LNCAP (cell line): ENCODE measurements around the gene OIT3.

ENCODE experiments used
- CTCF ChIP-seq: fragments of 450-650 bp; IDR thresholded peaks from 2 replicates; pipeline ENCODE4 v1.5.1; 2017; ENCODE audit warnings: mild to moderate bottlenecking

OIT3 gene

GRCh38 chr10:72927485-72927884 lies 33.9 kb downstream of the OIT3 start:
- TF ChIP-seq CTCF: no peak

- TF ChIP-seq CTCF: no peak
These were observed 35.3 kb downstream of the OIT3 start for GRCh38 chr10:72928798-72929197.

GRCh38 chr10:72930276-72930675 lies 36.7 kb downstream of the OIT3 start:
- no peak for TF ChIP-seq CTCF

- TF ChIP-seq CTCF: no peak
These were observed 38.9 kb downstream of the OIT3 start for GRCh38 chr10:72932259-72933015.

- TF ChIP-seq CTCF: no peak
These were observed 41.8 kb downstream of the OIT3 start for GRCh38 chr10:72935361-72935760.

GRCh38 chr10:72943498-72944234 lies 50.1 kb downstream of the OIT3 start:
- TF ChIP-seq CTCF: no peak

- no peak for TF ChIP-seq CTCF
These were observed 53.4 kb downstream of the OIT3 start for GRCh38 chr10:72946963-72947362.
